DMS53 (cell line): ENCODE measurements around the gene RXRA.

Experiments used
- DNase-seq: peaks from one replicate; lab custom pipeline; 2025; lab: John Stamatoyannopoulos, UW

The RXRA gene

DNA sequence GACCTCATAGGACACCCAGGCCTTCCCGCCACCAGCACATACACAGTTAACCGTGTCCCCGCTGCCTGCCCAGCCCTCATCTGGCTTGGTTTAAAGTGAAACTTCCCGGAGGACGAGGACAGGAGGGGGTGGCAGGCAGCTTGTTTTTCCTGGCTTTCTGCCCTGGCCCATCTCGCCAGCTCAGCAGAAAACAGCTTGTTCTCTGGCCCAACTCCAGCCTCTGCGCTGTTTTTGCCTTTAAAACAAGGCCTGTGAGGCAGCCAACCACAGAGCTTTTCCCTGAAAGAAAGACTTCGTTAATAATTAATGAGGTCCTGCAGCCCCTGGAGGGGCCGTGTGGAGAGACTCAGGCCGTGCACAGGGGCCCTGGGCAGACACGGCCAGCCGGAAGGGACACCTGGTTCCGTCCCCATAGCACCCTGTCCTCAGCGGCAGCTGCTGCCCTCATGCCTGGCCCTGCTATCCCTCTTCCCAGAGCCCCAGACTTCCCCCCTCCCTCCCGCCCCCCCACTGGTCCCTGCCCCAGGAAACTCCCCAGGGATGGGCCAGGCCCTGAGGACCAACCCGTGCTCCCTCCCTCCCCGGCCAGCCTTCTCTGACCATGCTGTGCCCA, 108.7 kb downstream of the RXRA start:
- peak; percentile 97 for DNase-seq

DNA sequence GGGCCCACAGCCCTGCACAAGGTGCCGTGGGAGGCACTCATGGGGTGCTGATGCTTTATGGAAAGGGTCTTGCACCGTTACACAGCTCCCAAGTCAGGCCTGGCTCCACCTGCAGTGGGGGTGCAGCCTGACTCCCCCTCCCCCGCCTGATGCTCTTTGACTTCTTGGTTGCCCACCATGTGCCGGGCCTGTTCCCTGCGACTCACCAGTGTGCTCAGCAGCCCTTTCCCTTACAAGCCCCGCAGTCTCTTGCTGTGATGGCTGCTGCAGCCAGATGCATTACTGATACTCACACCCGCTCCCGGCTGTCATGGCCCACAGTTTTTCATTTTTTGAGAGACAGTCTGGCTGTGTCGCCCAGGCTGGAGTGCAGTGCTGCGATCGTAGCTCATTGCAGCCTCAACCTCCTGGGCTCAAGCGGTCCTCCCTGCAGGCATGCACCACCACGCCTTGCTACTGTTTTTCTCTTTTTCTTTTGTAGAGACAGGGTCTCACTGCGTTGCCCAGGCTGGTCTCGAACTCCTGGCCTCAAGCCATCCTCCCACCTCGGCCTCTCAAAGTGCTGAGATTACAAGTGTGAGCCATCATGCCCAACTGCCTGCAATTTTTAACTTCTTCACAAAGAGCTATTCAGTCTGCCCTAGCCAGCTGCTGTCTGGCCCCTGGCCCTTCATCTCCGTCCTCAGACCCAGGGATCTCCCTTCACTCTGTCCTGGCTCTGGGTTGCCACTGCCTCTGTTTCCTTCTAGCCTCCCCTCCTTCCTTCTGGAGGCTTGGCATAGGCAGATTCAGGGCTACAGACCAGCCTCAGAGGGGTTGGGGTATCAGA, 109.5 kb downstream of the RXRA start:
- DNase-seq, result no peak

GRCh38 chr9:134436379-134436762, 110.1 kb downstream of the RXRA start:
- no peak for DNase-seq

DNA sequence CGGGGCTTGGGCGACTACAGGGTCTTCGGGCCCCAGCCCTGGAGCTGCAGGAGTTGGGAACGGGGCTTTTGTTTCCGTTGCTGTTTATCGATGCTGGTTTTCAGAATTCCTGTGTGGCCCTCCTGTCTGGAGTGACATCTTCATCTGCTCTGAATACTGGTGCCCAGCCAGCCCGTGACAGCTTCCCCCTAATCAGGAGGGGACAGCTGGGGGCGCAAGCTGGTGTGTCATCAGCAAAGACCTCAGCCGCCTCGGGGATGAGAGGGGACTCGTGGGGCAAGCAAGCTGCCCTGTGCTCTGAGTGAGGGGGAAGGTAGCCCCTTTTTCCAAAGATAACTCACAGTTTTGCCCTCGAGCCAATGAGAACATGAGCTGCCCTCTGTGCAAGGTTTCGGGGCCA, 110.7 kb downstream of the RXRA start:
- no peak for DNase-seq

- no peak for DNase-seq
These were observed 111.3 kb downstream of the RXRA start for GRCh38 chr9:134437403-134438194.

- no peak for DNase-seq
These were observed 112.0 kb downstream of the RXRA start for GRCh38 chr9:134438195-134438788.

- DNase-seq, result no peak
These were observed 113.1 kb downstream of the RXRA start for GRCh38 chr9:134439368-134439784.

GRCh38 chr9:134440636-134441226, 114.5 kb downstream of the RXRA start:
- DNase-seq, result no peak

DNA sequence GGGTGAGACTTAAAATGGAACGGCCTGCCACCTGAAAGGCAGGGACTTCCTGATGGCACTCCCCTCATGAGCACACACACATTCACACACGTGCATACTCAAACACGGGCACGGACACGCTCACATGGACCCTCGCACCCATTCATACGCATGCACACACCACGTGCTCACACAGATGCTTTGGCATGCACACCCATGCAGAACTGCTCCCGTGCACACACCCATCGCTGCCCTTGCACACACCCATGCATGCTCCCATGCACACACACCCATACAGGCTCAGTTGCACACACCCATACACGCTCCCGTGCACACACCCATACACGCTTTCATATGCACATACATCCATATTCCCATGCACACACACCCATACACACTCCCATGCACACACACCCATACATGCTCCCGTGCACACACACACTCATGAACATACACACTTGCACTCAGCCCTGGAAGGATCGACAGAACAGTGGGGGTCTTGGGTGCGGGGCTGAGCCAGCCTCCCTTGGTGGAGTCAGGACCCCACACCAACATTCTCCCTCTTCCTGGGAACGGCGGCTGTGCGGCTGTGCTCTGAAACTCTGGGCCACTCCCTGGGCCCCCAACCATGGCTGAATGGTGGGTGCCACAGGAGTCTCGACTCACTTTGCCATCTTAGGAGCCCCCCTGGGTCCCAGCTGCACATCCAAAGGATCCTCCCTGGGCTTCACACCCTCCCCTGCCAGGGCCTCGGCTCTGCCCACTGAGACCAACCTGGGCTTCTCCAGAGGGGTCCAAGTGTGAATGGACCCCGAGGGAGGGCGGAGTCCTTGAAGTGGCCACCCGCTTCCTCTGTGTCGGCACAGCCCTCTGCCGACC, 115.2 kb downstream of the RXRA start:
- DNase-seq, result no peak

GRCh38 chr9:134442085-134442474, 115.8 kb downstream of the RXRA start:
- DNase-seq, result no peak

GRCh38 chr9:134442486-134443173, 116.4 kb downstream of the RXRA start:
- peak; percentile 23 for DNase-seq

GRCh38 chr9:134443174-134444037, 117.2 kb downstream of the RXRA start:
- peak; percentile 94 for DNase-seq

GRCh38 chr9:134444038-134444315, 117.7 kb downstream of the RXRA start:
- no peak for DNase-seq

GRCh38 chr9:134445000-134445399, 118.7 kb downstream of the RXRA start:
- no peak for DNase-seq

- peak; percentile 85 for DNase-seq
These were observed 123.1 kb downstream of the RXRA start for GRCh38 chr9:134449180-134449916.

- no peak for DNase-seq
These were observed 125.6 kb downstream of the RXRA start for GRCh38 chr9:134451700-134452458.

GRCh38 chr9:134452728-134453127, 126.5 kb downstream of the RXRA start:
- no peak for DNase-seq

GRCh38 chr9:134453776-134454475, 127.7 kb downstream of the RXRA start:
- no peak for DNase-seq
